Measurements from ENCODE around the gene TNFRSF19.

Gene TNFRSF19

GRCh38 chr13:23612731-23613130, 42.5 kb downstream of the TNFRSF19 start:
- TF ChIP-seq ZFP30 (CRISPR knock-in tag; IDR thresholded peaks at IDR 0.05) (no peak), ZNF565 (CRISPR knock-in tag; conservative IDR thresholded peaks at IDR 0.05; ENCODE audit: low read depth) (no peak), ARNTL (CRISPR knock-in tag; IDR thresholded peaks at IDR 0.05; ENCODE audit: borderline replicate concordance, low read depth) (no peak), RARB (CRISPR knock-in tag; IDR thresholded peaks at IDR 0.05) (no peak), ZC3H10 (CRISPR knock-in tag; IDR thresholded peaks at IDR 0.05) (no peak), CSDC2 (CRISPR knock-in tag; IDR thresholded peaks at IDR 0.05) (no peak), TCF4 (CRISPR knock-in tag; IDR thresholded peaks at IDR 0.05; ENCODE audit: borderline replicate concordance) (no peak), BACH2 (CRISPR knock-in tag; IDR thresholded peaks at IDR 0.05; ENCODE audit: borderline replicate concordance) (no peak), PPARA (CRISPR knock-in tag; IDR thresholded peaks at IDR 0.05; ENCODE audit: borderline replicate concordance) (no peak), SNAI2 (CRISPR knock-in tag; IDR thresholded peaks at IDR 0.05) (no peak)
- TF ChIP-seq, protein P1, sequence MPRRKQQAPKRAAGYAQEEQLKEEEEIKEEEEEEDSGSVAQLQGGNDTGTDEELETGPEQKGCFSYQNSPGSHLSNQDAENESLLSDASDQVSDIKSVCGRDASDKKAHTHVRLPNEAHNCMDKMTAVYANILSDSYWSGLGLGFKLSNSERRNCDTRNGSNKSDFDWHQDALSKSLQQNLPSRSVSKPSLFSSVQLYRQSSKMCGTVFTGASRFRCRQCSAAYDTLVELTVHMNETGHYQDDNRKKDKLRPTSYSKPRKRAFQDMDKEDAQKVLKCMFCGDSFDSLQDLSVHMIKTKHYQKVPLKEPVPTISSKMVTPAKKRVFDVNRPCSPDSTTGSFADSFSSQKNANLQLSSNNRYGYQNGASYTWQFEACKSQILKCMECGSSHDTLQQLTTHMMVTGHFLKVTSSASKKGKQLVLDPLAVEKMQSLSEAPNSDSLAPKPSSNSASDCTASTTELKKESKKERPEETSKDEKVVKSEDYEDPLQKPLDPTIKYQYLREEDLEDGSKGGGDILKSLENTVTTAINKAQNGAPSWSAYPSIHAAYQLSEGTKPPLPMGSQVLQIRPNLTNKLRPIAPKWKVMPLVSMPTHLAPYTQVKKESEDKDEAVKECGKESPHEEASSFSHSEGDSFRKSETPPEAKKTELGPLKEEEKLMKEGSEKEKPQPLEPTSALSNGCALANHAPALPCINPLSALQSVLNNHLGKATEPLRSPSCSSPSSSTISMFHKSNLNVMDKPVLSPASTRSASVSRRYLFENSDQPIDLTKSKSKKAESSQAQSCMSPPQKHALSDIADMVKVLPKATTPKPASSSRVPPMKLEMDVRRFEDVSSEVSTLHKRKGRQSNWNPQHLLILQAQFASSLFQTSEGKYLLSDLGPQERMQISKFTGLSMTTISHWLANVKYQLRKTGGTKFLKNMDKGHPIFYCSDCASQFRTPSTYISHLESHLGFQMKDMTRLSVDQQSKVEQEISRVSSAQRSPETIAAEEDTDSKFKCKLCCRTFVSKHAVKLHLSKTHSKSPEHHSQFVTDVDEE (CRISPR knock-in tag; IDR thresholded peaks at IDR 0.05), result no peak
- TF ChIP-seq, protein P2, sequence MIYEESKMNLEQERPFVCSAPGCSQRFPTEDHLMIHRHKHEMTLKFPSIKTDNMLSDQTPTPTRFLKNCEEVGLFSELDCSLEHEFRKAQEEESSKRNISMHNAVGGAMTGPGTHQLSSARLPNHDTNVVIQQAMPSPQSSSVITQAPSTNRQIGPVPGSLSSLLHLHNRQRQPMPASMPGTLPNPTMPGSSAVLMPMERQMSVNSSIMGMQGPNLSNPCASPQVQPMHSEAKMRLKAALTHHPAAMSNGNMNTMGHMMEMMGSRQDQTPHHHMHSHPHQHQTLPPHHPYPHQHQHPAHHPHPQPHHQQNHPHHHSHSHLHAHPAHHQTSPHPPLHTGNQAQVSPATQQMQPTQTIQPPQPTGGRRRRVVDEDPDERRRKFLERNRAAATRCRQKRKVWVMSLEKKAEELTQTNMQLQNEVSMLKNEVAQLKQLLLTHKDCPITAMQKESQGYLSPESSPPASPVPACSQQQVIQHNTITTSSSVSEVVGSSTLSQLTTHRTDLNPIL (CRISPR knock-in tag; IDR thresholded peaks at IDR 0.05; ENCODE audit: low read depth), result no peak

DNA sequence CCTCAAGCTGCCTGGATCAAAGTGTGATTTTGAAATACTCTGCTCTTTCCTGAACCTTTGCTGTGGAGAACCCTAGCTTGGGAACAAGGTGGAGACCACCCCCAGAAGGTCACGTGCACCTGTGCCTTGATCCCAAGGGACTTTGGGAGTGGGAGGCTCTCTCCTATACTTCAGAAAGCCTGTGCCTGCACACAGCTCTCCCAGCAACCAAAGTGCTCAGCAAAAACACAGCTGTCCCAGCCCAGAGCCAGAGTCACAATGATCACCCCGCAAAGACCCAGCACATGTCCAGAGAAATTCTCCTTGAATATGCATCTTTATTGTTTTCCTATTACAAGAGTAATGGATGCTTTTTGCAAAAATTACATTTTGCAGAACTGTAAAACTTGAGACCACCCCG, 43.4 kb downstream of the TNFRSF19 start:
- ATAC-seq, result no peak

More at GRCh38 chr13:23612731-23613130, 42.5 kb downstream of the TNFRSF19 start:
- ATAC-seq, result no peak

More for the DNA sequence above, 43.4 kb downstream of the TNFRSF19 start:
- TF ChIP-seq GLIS3 (CRISPR knock-in tag; IDR thresholded peaks at IDR 0.05), result no peak
- no peak for TF ChIP-seq TCF4 (CRISPR knock-in tag; IDR thresholded peaks at IDR 0.05; ENCODE audit: borderline replicate concordance)
- TF ChIP-seq ISL1 (CRISPR knock-in tag; IDR thresholded peaks at IDR 0.05), result no peak
- TF ChIP-seq PPARA (CRISPR knock-in tag; IDR thresholded peaks at IDR 0.05; ENCODE audit: borderline replicate concordance), result no peak
- TF ChIP-seq ZNF565 (CRISPR knock-in tag; conservative IDR thresholded peaks at IDR 0.05; ENCODE audit: low read depth), result no peak
- no peak for TF ChIP-seq BACH2 (CRISPR knock-in tag; IDR thresholded peaks at IDR 0.05; ENCODE audit: borderline replicate concordance)
- TF ChIP-seq ARNTL (CRISPR knock-in tag; IDR thresholded peaks at IDR 0.05; ENCODE audit: borderline replicate concordance, low read depth), result no peak
- no peak for TF ChIP-seq CSDC2 (CRISPR knock-in tag; IDR thresholded peaks at IDR 0.05)
- no peak for TF ChIP-seq ZNF8 (CRISPR knock-in tag; IDR thresholded peaks at IDR 0.05)
- TF ChIP-seq, protein P2 (CRISPR knock-in tag; IDR thresholded peaks at IDR 0.05; ENCODE audit: low read depth), result no peak
- no peak for TF ChIP-seq ZFP3 (CRISPR knock-in tag; IDR thresholded peaks at IDR 0.05)
- no peak for TF ChIP-seq POU6F1 (CRISPR knock-in tag; IDR thresholded peaks at IDR 0.05; ENCODE audit: borderline replicate concordance, low read depth)
- TF ChIP-seq, protein P3, sequence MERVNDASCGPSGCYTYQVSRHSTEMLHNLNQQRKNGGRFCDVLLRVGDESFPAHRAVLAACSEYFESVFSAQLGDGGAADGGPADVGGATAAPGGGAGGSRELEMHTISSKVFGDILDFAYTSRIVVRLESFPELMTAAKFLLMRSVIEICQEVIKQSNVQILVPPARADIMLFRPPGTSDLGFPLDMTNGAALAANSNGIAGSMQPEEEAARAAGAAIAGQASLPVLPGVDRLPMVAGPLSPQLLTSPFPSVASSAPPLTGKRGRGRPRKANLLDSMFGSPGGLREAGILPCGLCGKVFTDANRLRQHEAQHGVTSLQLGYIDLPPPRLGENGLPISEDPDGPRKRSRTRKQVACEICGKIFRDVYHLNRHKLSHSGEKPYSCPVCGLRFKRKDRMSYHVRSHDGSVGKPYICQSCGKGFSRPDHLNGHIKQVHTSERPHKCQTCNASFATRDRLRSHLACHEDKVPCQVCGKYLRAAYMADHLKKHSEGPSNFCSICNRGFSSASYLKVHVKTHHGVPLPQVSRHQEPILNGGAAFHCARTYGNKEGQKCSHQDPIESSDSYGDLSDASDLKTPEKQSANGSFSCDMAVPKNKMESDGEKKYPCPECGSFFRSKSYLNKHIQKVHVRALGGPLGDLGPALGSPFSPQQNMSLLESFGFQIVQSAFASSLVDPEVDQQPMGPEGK (CRISPR knock-in tag; IDR thresholded peaks at IDR 0.05; ENCODE audit: borderline replicate concordance), result no peak
- TF ChIP-seq, protein P1 (CRISPR knock-in tag; IDR thresholded peaks at IDR 0.05), result no peak
- no peak for TF ChIP-seq TOX (CRISPR knock-in tag; IDR thresholded peaks at IDR 0.05; ENCODE audit: borderline replicate concordance)
